Measurements from ENCODE around the gene ATCAY.
"Not testable (repeated sequence)": the region's sequence is repeated elsewhere in the genome, so short reads cannot be mapped to it uniquely, and the experiment has no call there.

The ATCAY gene

DNA sequence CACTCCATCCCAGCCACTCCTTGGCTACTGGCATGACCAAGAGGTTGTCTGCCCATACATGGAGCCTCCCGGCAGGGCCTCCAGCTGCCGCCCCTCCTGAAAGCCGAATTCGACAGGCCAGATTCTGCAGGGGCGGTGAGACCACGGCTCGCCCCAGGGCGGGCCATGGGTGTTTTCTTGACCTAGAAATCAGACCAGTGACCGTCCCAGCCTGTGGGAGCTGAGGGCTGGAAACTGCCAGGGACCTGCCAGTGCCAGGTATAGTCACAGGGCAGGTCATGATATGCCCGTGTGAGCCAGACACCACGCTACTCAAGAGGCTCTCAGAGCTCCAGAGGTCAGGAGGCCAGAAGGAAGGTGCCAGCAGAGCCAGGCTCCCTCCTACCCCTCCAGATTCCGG is 73.6 kb downstream of the ATCAY start:
- TF ChIP-seq CTCF (IDR thresholded peaks at IDR 0.05; ENCODE audit: low read depth, low read length, missing control alignments), result no peak
- in situ Hi-C loops (cut with HindIII; ENCODE audit: low sequenced_read_pairs), result no loop called here
- no peak for DNase-seq (ENCODE audit: low read depth)
- no peak overlapping the region for H3K4me3 ChIP-seq (ENCODE audit: low read depth, low read length)

DNA sequence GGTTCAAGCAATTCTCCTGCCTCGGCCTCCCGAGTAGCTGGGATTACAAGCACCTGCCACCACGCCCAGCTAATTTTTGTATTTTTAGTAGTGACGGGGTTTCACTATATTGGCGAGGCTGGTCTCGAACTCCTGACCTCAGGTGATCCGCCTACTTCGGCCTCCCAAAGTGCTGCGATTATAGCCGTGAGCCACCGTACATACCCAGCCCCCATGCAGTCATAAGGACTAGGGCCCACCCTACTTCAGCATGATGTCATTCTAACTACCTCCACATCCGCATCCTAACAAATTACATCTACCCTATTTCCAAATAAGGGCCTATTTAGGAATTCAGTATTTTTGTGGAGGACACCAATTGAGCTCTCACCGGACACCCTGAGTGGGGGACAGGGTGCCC is 74.8 kb downstream of the ATCAY start:
- DNase-seq (ENCODE audit: low read depth); in situ Hi-C loops (cut with HindIII; ENCODE audit: low sequenced_read_pairs); H3K4me3 ChIP-seq (ENCODE audit: low read depth, low read length): not testable (repeated sequence)

- no peak for TF ChIP-seq CTCF (IDR thresholded peaks at IDR 0.05; ENCODE audit: low read depth, low read length, missing control alignments)
- in situ Hi-C loops (cut with HindIII; ENCODE audit: low sequenced_read_pairs), result no loop called here
- no peak for DNase-seq (ENCODE audit: low read depth)
- H3K4me3 ChIP-seq (ENCODE audit: low read depth, low read length), result no peak overlapping the region
Observed at GRCh38 chr19:3955688-3956087, 75.2 kb downstream of the ATCAY start.

- no peak for TF ChIP-seq CTCF (IDR thresholded peaks at IDR 0.05; ENCODE audit: low read depth, low read length, missing control alignments)
- H3K4me3 ChIP-seq (ENCODE audit: low read depth, low read length), result no peak overlapping the region
- in situ Hi-C loops (cut with HindIII; ENCODE audit: low sequenced_read_pairs), result no loop called here
- no peak for DNase-seq (ENCODE audit: low read depth)
Observed at GRCh38 chr19:3958836-3959765, 78.6 kb downstream of the ATCAY start.

DNA sequence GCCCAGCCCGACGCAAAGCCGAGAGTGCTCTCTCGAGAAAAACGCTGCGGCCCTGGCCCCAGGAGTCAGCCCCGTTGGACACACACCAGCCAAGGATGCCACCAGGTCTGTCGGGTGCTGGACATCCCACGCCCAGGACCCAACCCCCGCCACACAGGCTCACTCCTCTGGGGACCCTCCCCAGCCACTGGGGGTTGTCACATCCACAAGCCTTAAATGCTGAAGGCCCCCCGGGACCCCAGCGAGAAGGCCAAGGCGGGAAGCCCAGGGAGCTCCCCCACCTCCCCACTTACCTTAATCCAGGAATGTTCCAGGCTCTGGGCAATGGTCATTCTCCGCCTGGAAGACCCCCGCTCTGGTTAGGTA is 79.3 kb downstream of the ATCAY start:
- DNase-seq (ENCODE audit: low read depth), result no peak
- in situ Hi-C loops (cut with HindIII; ENCODE audit: low sequenced_read_pairs), result no loop called here
- TF ChIP-seq CTCF (IDR thresholded peaks at IDR 0.05; ENCODE audit: low read depth, low read length, missing control alignments), result no peak
- H3K4me3 ChIP-seq (ENCODE audit: low read depth, low read length), result no peak overlapping the region

GRCh38 chr19:3961007-3961406 is 80.5 kb downstream of the ATCAY start:
- no peak for DNase-seq (ENCODE audit: low read depth)
- no peak for TF ChIP-seq CTCF (IDR thresholded peaks at IDR 0.05; ENCODE audit: low read depth, low read length, missing control alignments)
- no peak overlapping the region for H3K4me3 ChIP-seq (ENCODE audit: low read depth, low read length)
- in situ Hi-C loops (cut with HindIII; ENCODE audit: low sequenced_read_pairs), result no loop called here

GRCh38 chr19:3963458-3964255 is 83.2 kb downstream of the ATCAY start:
- no peak for TF ChIP-seq CTCF (IDR thresholded peaks at IDR 0.05; ENCODE audit: low read depth, low read length, missing control alignments)
- in situ Hi-C loops (cut with HindIII; ENCODE audit: low sequenced_read_pairs), result no loop called here
- H3K4me3 ChIP-seq (ENCODE audit: low read depth, low read length), result no peak overlapping the region
- no peak for DNase-seq (ENCODE audit: low read depth)

All from astrocyte of the cerebellum (primary cell).